ENCODE results near the gene CBR1. TPM values are rescaled to one million over a fixed set of nuclear protein-coding genes. Genes with fewer than 3 reads are reported as not detected.

The CBR1 gene
- total and polyA plus RNA-seq, 9 of the 15 experiments (the other 6 are each of a cell fraction or from before 2014, with no cell fraction given): 2.5 to 33.8 (median 15.1) TPM

DNA sequence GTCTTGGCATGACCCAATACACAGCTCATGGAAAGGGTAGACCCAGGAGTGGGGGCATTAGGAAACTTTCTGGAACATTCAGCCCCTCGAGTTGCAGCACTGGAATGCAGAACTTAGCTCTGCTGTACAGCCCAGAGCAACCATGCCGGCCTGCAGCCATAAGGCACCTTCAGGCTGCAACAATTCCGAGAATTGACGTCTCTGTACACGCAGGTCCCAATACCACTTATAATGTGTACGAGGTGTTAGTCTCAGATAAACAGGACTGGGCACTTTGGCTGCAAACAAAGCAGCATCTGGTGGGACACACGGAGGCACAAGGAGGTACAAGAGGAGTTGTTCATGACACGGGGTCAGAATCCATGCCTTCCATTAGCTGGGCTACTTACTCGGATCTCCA, 7.9 kb downstream of the CBR1 start:
- peak in 2 of 4 experiments; percentile 31 to 50 for DNase-seq (ENCODE audit: extremely low read depth in 1 of 4, low spot score in 3 of 4)
- Histone ChIP-seq H3K27me3 (ENCODE audit: control insufficient read depth in 2 of 2, insufficient read depth in 2 of 2, low read length in 2 of 2) (no peaks in the 10 kb centered on the region), H2AFZ (ENCODE audit: low read depth, low read length) (peak overlapping the region; percentile 95), H3K9me1 (ENCODE audit: control insufficient read depth, insufficient read depth, low read length) (no peaks in the 10 kb centered on the region), H3K9ac (ENCODE audit: insufficient read depth in 1 of 2, low read depth in 2 of 2, low read length in 2 of 2) (no peak overlapping the region), H3K27ac (ENCODE audit: extremely low read depth, low read depth, low read length) (no peak overlapping the region), H4K20me1 (replicated peaks; ENCODE audit: control insufficient read depth, insufficient read depth, low read length) (no peaks in the 10 kb centered on the region), H3K4me2 (ENCODE audit: insufficient read depth, low read length) (peak overlapping the region; percentile 19; the same call in 1 of the 2 replicates), H3K36me3 (ENCODE audit: control insufficient read depth, insufficient read depth, low read length) (no peaks in the 10 kb centered on the region), H3K79me2 (ENCODE audit: control insufficient read depth, insufficient read depth, low read length) (no peaks in the 10 kb centered on the region), H3K9me3 (replicated peaks; ENCODE audit: control insufficient read depth, insufficient read depth, low read depth, low read length) (peaks cover 3% of the 10 kb centered on the region), H3K4me3 (no peak overlapping the region), H3K4me1 (replicated peaks in 1 of 2; ENCODE audit: control insufficient read depth in 2 of 2, insufficient read depth in 2 of 2, low read length in 2 of 2) (peaks cover 7 to 43% of the 10 kb centered on the region in 2 experiments; a peak in 4 of 5 replicates)
- peak; percentile 51 for FAIRE-seq
- ATAC-seq: peak; percentile 61
- no TSS peak for BruUV-seq (replicated peaks)
- 12% methylated on average over 9 of the region's 9 CpGs for WGBS (ENCODE audit: insufficient coverage, low coverage, missing lambda C conversion rate)
- in situ Hi-C loops (cut with MboI): no loop called here
- ChIA-PET CTCF (ENCODE audit: low intra/inter-chr PET ratio) (no interaction called here), POLR2A (interaction anchor here (0.7 to 2.2 kb wide), 4 partner anchors 10 to 133 kb away, joined by 3 to 12 read pairs (median 3); partner anchors contain the start of gene SETD4)
- intact Hi-C loops (cut with micrococcal nuclease): no loop called here
- TF ChIP-seq TOE1 (IDR thresholded peaks at IDR 0.05; ENCODE audit: borderline replicate concordance) (no peak), TOE1 (CRISPR knock-in tag; IDR thresholded peaks at IDR 0.05; ENCODE audit: borderline replicate concordance, low read depth) (no peak), TGIF2 (CRISPR knock-in tag; IDR thresholded peaks at IDR 0.05) (no peak), ARID1B (IDR thresholded peaks at IDR 0.05) (peak; percentile 47), CBFA2T3 (IDR thresholded peaks at IDR 0.05) (peak; percentile 57)
- TF ChIP-seq, protein P1, sequence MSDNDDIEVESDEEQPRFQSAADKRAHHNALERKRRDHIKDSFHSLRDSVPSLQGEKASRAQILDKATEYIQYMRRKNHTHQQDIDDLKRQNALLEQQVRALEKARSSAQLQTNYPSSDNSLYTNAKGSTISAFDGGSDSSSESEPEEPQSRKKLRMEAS (CRISPR knock-in tag; IDR thresholded peaks at IDR 0.05): 0 out of 2 replicates have a peak, but pooled peaks have one; percentile 33
- TF ChIP-seq, protein P2, sequence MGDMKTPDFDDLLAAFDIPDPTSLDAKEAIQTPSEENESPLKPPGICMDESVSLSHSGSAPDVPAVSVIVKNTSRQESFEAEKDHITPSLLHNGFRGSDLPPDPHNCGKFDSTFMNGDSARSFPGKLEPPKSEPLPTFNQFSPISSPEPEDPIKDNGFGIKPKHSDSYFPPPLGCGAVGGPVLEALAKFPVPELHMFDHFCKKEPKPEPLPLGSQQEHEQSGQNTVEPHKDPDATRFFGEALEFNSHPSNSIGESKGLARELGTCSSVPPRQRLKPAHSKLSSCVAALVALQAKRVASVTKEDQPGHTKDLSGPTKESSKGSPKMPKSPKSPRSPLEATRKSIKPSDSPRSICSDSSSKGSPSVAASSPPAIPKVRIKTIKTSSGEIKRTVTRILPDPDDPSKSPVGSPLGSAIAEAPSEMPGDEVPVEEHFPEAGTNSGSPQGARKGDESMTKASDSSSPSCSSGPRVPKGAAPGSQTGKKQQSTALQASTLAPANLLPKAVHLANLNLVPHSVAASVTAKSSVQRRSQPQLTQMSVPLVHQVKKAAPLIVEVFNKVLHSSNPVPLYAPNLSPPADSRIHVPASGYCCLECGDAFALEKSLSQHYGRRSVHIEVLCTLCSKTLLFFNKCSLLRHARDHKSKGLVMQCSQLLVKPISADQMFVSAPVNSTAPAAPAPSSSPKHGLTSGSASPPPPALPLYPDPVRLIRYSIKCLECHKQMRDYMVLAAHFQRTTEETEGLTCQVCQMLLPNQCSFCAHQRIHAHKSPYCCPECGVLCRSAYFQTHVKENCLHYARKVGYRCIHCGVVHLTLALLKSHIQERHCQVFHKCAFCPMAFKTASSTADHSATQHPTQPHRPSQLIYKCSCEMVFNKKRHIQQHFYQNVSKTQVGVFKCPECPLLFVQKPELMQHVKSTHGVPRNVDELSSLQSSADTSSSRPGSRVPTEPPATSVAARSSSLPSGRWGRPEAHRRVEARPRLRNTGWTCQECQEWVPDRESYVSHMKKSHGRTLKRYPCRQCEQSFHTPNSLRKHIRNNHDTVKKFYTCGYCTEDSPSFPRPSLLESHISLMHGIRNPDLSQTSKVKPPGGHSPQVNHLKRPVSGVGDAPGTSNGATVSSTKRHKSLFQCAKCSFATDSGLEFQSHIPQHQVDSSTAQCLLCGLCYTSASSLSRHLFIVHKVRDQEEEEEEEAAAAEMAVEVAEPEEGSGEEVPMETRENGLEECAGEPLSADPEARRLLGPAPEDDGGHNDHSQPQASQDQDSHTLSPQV (IDR thresholded peaks at IDR 0.05): peak; percentile 29; the same call in 1 of the 2 replicates
- TF ChIP-seq, protein P3, sequence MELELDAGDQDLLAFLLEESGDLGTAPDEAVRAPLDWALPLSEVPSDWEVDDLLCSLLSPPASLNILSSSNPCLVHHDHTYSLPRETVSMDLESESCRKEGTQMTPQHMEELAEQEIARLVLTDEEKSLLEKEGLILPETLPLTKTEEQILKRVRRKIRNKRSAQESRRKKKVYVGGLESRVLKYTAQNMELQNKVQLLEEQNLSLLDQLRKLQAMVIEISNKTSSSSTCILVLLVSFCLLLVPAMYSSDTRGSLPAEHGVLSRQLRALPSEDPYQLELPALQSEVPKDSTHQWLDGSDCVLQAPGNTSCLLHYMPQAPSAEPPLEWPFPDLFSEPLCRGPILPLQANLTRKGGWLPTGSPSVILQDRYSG (tag; conservative IDR thresholded peaks at IDR 0.05; ENCODE audit: low read depth): 0 out of 2 replicates have a peak, but pooled peaks have one; percentile 27

All from K562 (cell line).